Mucosa of stomach (tissue), 1 donor: ENCODE results near the gene FMN1.

Experiments used
- H3K27me3 ChIP-seq: one replicate; pipeline ENCODE4 v1.7.0; 2013; ENCODE audit warnings: mild to moderate bottlenecking, low read length; ENCODE audit not compliant: control insufficient read depth, insufficient read depth
- H3K36me3 ChIP-seq: one replicate; pipeline ENCODE4 v1.7.0; 2013; ENCODE audit warnings: low read length; ENCODE audit not compliant: control insufficient read depth, insufficient read depth
- H3K4me1 ChIP-seq: one replicate; pipeline ENCODE4 v1.7.0; 2013; ENCODE audit warnings: mild to moderate bottlenecking, low read length; ENCODE audit not compliant: control insufficient read depth, insufficient read depth
- H3K4me3 ChIP-seq: one replicate; pipeline ENCODE4 v1.7.0; 2013; ENCODE audit warnings: low read length
- H3K9ac ChIP-seq: one replicate; pipeline ENCODE4 v1.7.0; 2013; ENCODE audit warnings: mild to moderate bottlenecking, low read length, moderate library complexity
- H3K9me3 ChIP-seq: one replicate; pipeline ENCODE4 v1.7.0; 2013; ENCODE audit warnings: mild to moderate bottlenecking, low read length, moderate library complexity; ENCODE audit not compliant: control insufficient read depth
- donor health status: Pancreatic carcinoma.

The FMN1 gene

DNA sequence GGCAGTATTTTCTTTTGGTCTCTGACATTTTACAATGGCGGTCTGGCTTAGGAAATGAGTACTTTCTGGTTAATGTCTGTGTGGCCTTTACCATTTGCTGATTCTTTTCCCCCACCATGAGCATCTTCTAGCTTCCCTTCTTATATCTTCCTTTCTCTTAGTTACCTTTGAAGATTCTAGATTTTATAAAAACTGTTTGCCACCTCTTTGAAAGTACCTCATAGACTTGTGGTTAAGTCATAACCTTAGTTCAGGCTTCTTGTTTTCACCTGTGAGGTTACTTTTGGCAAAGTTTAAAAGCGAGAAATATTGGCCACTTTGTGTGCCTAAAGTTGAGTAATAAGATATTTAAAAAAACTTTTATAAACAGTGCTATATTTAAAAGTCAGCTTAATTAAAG is 147.4 kb downstream of the FMN1 start:
- no peaks in the 10 kb centered on the region for H3K9me3 ChIP-seq
- H3K4me3 ChIP-seq = no peak overlapping the region
- no peaks in the 10 kb centered on the region for H3K4me1 ChIP-seq
- no peaks in the 10 kb centered on the region for H3K27me3 ChIP-seq
- peaks cover 4% of the 10 kb centered on the region for H3K36me3 ChIP-seq
- H3K9ac ChIP-seq = no peak overlapping the region

DNA sequence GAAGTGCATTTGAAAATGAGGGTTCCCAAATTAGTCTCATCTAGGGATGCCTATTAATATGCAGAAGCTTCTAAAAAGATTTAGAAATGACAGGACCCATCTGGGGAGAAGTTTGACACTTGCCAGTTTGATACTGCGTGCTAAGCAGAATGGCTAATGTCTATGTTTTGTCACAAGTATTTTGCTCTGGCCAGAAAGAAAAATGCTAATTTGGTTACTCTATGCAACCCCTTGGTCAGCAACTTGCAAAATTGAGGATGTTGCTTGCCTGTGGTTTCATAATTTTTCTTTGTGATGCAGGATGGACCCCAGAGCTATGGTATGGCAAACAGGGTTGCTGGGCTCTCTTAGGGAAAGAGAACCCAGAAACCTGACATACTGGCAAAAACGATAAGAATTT is 148.2 kb downstream of the FMN1 start:
- no peak overlapping the region for H3K9ac ChIP-seq
- no peaks in the 10 kb centered on the region for H3K9me3 ChIP-seq
- H3K4me3 ChIP-seq = no peak overlapping the region
- no peaks in the 10 kb centered on the region for H3K4me1 ChIP-seq
- H3K36me3 ChIP-seq = peaks cover 4% of the 10 kb centered on the region
- H3K27me3 ChIP-seq = no peaks in the 10 kb centered on the region

DNA sequence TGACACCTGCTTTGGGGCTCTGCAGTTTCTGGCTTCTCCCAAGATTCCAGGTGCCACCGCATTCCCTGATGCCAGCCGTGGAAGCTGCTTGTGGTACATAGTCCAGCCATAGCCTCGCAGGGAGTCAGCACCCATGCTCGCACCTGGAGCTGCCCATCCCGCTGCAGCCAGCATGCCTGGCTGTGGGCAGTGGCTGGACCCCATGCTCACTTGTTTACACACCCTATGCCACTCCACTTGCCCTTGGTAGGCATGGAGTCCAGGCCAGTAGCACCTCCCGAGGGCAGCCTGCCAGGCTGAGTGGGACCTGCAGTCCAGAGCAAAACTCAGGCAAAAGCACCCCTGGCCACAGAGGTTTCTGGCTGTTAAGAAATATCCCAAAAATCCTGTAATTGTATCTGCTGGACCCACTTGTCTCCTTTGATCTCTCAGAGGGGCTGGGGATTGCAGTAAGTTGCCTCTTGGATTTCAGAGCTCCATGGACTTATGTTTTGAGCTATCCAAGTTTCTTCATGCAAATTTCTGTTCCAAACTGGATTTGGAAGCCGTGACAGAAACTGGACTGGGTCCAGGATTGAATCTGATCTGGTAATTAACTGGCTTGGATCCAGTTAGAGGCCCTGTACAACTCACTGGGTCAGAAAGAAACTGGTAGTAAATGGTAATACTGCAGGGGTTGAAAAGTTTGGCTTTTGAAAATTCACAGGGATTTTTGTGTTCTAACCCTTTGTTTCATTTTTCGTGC is 149.3 kb downstream of the FMN1 start:
- Histone ChIP-seq H3K9ac (no peak overlapping the region), H3K4me1 (peaks cover 1% of the 10 kb centered on the region), H3K27me3 (no peaks in the 10 kb centered on the region), H3K9me3 (no peaks in the 10 kb centered on the region), H3K36me3 (peaks cover 4% of the 10 kb centered on the region), H3K4me3 (no peak overlapping the region)

DNA sequence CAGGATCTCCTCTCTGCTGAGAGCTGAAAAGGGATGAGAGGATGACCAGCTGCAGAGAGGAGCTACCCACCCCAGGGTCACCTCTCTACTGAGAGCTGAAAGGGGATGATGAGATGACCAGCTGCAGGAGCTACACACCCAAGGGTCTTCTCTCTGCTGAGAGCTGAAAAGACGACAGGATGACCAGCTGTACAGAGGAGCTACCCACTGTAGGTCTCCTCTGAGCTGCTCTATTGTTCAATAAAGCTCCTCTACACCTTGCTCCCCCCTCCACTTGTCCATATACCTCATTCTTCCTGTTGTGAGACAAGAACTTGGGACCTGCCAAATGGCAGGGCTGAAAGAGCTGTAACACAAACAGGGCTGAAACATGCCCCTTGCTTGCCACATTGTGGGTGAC is 149.9 kb downstream of the FMN1 start:
- H3K27me3 ChIP-seq = no peaks in the 10 kb centered on the region
- H3K4me1 ChIP-seq = peaks cover 7% of the 10 kb centered on the region
- no peak overlapping the region for H3K4me3 ChIP-seq

DNA sequence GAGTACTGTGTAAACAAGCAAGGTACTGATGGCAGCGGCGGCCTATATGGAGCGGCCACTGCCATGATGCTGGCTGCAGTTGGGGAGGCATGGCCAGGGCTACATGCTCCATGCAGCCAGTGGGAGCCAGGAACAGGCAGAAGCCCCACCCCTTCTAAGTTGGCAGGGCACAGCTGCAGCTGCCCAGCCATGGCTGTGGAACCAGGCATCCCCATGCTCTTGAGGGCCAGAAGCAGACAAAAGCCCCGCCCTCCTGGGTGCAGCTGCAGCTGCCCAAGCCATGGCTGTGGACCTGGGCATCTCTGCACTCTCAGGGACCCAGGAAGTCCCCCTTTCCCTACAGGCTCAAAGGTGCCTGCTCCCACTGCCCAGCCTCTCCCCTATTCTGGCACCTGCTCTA is 150.9 kb downstream of the FMN1 start:
- H3K4me3 ChIP-seq = no peak overlapping the region

More for the DNA sequence above, 149.9 kb downstream of the FMN1 start:
- no peaks in the 10 kb centered on the region for H3K9me3 ChIP-seq
- H3K36me3 ChIP-seq = peaks cover 4% of the 10 kb centered on the region
- H3K9ac ChIP-seq = no peak overlapping the region

DNA sequence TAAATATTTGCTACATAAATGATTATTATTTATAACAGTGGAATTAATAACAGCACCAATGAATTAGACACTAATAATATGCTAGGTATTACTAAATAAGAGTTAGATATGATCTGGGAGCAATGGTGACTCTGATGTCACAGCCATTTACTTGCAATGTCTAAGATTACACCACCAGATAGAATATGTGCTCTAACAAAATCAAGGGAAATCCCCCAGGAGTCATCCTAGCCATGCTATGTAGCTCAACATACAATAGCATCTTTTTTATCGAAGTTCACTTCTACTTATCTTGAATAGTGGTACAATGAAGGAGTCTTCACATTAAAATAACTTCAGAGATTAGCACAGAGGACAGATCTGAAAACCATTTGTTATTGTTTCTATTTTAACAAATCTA is 154.0 kb downstream of the FMN1 start:
- Histone ChIP-seq H3K4me1 (peaks cover 14% of the 10 kb centered on the region), H3K4me3 (no peak overlapping the region), H3K9ac (no peak overlapping the region), H3K36me3 (peaks cover 4% of the 10 kb centered on the region), H3K27me3 (no peaks in the 10 kb centered on the region), H3K9me3 (no peaks in the 10 kb centered on the region)

More for the DNA sequence above, 150.9 kb downstream of the FMN1 start:
- peaks cover 9% of the 10 kb centered on the region for H3K4me1 ChIP-seq
- no peak overlapping the region for H3K9ac ChIP-seq
- no peaks in the 10 kb centered on the region for H3K27me3 ChIP-seq
- no peaks in the 10 kb centered on the region for H3K9me3 ChIP-seq
- H3K36me3 ChIP-seq = peaks cover 4% of the 10 kb centered on the region

DNA sequence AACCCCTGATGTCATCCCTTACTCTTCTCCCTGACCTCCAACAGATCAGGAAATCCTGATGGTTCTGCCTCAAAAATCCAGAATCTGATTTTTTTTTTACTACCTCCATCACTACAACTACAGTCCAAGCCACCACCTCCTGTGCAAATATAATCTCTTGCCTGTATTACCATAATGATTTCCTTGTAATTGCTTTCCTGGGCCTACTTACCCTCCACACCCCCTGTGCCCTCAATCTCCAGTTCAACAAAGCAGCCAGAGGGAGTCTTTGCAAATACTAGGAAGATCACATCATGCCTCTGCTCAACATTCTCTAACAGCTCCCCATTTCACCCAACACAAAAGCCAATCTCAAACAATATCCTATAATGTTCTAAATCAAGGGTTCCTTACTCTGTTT is 159.9 kb downstream of the FMN1 start:
- Histone ChIP-seq H3K27me3 (no peaks in the 10 kb centered on the region), H3K9me3 (no peaks in the 10 kb centered on the region), H3K36me3 (no peaks in the 10 kb centered on the region), H3K4me1 (peaks cover 23% of the 10 kb centered on the region), H3K9ac (no peak overlapping the region), H3K4me3 (no peak overlapping the region)

DNA sequence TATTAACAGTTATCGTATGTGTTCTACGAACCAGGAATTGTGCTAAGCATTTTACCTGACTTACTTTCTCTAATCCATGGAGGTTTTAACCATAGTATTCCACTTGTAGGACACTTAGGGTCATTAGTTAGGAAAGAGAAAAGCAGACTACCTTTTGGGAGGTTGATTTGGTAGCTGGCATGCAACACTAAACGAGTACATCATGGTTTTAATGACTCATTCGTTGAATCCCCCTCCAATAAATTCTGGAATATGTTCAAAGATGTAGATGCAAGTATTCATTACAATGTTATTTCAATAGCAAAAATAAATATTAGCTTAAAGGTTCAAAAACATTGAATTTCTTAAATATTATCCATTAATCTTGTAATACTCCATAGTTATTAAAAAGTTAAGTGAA is 162.5 kb downstream of the FMN1 start:
- H3K27me3 ChIP-seq = no peaks in the 10 kb centered on the region
- no peaks in the 10 kb centered on the region for H3K9me3 ChIP-seq
- peaks cover 36% of the 10 kb centered on the region for H3K4me1 ChIP-seq
- no peak overlapping the region for H3K9ac ChIP-seq
- no peaks in the 10 kb centered on the region for H3K36me3 ChIP-seq
- H3K4me3 ChIP-seq = no peak overlapping the region

DNA sequence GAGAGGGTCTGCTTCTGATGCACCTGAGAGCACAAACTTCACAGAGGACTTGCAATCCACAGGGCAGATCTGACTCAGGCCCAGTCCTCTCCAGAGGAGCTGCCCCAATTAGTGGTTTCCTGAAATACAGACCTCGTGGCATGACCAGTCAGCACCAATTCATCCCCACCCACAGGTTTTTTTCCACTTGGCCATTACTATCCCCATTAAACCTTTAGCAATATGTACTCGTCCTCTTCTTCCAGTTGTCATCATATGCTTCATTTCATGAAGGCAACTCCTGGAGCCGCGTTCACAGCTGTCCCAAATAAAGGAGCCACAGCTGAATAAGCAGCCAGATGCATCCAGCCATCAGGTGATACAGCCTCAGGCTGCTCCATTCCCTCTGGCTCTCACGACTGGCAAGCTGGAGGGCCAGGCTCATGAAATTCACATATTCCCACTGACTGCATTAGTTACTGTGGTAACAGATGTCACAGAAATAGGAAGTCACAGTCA is 163.1 kb downstream of the FMN1 start:
- no peaks in the 10 kb centered on the region for H3K36me3 ChIP-seq
- H3K9ac ChIP-seq = no peak overlapping the region
- no peaks in the 10 kb centered on the region for H3K27me3 ChIP-seq
- H3K4me3 ChIP-seq = no peak overlapping the region
- no peaks in the 10 kb centered on the region for H3K9me3 ChIP-seq
- H3K4me1 ChIP-seq = peaks cover 40% of the 10 kb centered on the region

DNA sequence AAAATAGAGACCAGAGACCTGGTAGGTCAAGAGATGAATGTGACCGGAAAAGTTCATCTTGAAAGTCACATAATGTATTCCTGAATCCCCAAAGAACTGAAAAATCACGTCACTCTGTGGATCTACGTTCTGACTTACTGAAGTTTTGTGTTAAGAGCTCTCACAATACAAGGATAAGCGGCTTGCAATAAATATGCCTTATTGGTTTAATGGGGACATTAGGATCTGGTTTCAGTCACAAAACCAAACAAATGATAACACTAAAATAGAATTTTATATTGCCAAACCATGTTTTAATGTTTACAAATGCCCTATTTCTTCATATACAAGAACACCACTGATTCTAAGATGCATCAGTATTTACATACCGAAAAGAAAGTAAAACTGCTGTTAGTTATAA is 164.2 kb downstream of the FMN1 start:
- H3K4me3 ChIP-seq = no peak overlapping the region
- no peaks in the 10 kb centered on the region for H3K27me3 ChIP-seq
- no peaks in the 10 kb centered on the region for H3K36me3 ChIP-seq
- no peak overlapping the region for H3K9ac ChIP-seq
- H3K4me1 ChIP-seq = peaks cover 39% of the 10 kb centered on the region
- H3K9me3 ChIP-seq = no peaks in the 10 kb centered on the region

DNA sequence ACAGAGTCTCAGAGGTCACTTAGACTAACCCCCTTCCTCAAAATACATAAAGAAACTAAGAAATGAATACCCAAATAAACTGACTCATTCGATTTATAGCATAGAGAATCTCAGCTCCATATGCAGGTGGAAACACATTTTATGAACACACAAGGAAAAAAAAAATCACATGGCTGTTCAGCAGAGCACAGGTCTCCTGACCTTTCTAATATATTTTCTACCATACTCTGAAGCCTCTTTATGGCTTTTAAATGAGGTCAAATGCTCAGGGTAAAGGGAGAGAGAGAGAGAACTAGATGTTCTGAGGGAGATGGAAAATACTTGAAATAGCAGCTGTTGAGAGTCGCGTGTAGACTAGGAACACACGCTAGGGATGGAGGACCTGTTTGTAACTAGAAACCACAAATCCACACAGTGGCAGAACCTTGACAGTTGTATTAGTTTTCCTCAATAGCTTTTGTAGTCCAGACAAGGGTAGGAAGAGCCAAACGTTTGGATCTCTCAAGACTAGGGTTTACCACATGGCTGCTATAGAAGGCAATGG is 165.3 kb downstream of the FMN1 start:
- H3K4me1 ChIP-seq = peaks cover 29% of the 10 kb centered on the region
- H3K9me3 ChIP-seq = no peaks in the 10 kb centered on the region
- no peak overlapping the region for H3K4me3 ChIP-seq
- H3K9ac ChIP-seq = no peak overlapping the region
- no peaks in the 10 kb centered on the region for H3K27me3 ChIP-seq
- no peaks in the 10 kb centered on the region for H3K36me3 ChIP-seq

DNA sequence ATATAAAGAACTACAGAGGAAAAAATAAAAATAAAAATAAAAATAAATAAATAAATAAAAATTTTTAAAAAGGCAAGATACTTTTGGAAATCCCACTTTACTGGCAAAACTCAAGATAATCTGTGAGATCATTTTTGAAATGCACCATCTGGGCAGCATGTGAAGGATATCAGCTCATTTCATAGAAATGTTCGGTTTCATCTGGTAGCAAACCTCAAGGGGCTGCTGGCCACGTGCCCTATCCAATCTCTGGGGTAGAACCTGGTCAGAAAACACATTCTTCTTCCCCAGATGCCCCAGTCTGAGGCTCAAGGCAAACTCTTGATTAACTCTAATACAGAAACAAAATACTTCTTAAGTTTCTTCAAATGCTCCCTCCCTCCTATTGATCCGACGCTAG is 166.0 kb downstream of the FMN1 start:
- H3K9ac ChIP-seq = no peak overlapping the region
- H3K4me3 ChIP-seq = no peak overlapping the region
- no peaks in the 10 kb centered on the region for H3K36me3 ChIP-seq
- peaks cover 23% of the 10 kb centered on the region for H3K4me1 ChIP-seq
- no peaks in the 10 kb centered on the region for H3K9me3 ChIP-seq
- no peaks in the 10 kb centered on the region for H3K27me3 ChIP-seq
